Brain microvascular endothelial cell (primary cell): Measurements from ENCODE around the gene TPSB2.

Experiments used
- DNase-seq: peaks from one replicate; pipeline ENCODE4 v3.0.0-alpha.2; 2020
- H3K27ac ChIP-seq: fragments of 250-450 bp; sonication (Bioruptor Pico); 2 replicates; pipeline ENCODE4 v1.5.1; 2020; ENCODE audit warnings: mild to moderate bottlenecking, moderate library complexity
- H3K27me3 ChIP-seq: fragments of 250-450 bp; sonication (Bioruptor Pico); replicated peaks from 2 replicates; pipeline ENCODE4 v1.5.1; 2020; ENCODE audit warnings: mild to moderate bottlenecking
- H3K36me3 ChIP-seq: fragments of 250-450 bp; sonication (Bioruptor Pico); replicated peaks from 2 replicates; pipeline ENCODE4 v1.5.1; 2020; ENCODE audit warnings: mild to moderate bottlenecking
- H3K4me3 ChIP-seq: 2 replicates; pipeline ENCODE4 v1.5.1; 2011; ENCODE audit warnings: low read depth, mild to moderate bottlenecking, control low read depth, low read length, moderate library complexity
- CTCF ChIP-seq: IDR thresholded peaks from 2 replicates; pipeline ENCODE4 v1.5.1; 2011; ENCODE audit warnings: low read depth, mild to moderate bottlenecking, moderate library complexity, low read length, control low read depth, inconsistent platforms; ENCODE audit errors: missing control alignments
- in situ Hi-C: cut with HindIII; loops from 2 replicates; pipeline ENCODE4 v1.10.0; 2017; ENCODE audit warnings: low sequenced_read_pairs, low pct_ligation_motif_present

Gene TPSB2

GRCh38 chr16:1212616-1213194, 17.3 kb downstream of the TPSB2 start:
- H3K4me3 ChIP-seq: no peak overlapping the region
- H3K27me3 ChIP-seq: no peaks in the 10 kb centered on the region
- in situ Hi-C loops: no loop called here
- no peak overlapping the region for H3K27ac ChIP-seq
- peaks cover 8% of the 10 kb centered on the region for H3K36me3 ChIP-seq
- no peak for TF ChIP-seq CTCF
- no peak for DNase-seq

GRCh38 chr16:1211451-1212268, 18.3 kb downstream of the TPSB2 start:
- in situ Hi-C loops: no loop called here
- TF ChIP-seq CTCF: no peak
- H3K27me3 ChIP-seq: no peaks in the 10 kb centered on the region
- H3K27ac ChIP-seq: no peak overlapping the region
- no peak for DNase-seq
- peaks cover 6% of the 10 kb centered on the region for H3K36me3 ChIP-seq
- no peak overlapping the region for H3K4me3 ChIP-seq

GRCh38 chr16:1210461-1210860, 19.5 kb downstream of the TPSB2 start:
- H3K36me3 ChIP-seq: peaks cover 6% of the 10 kb centered on the region
- no peaks in the 10 kb centered on the region for H3K27me3 ChIP-seq
- no peak overlapping the region for H3K4me3 ChIP-seq
- no peak overlapping the region for H3K27ac ChIP-seq
- no peak for DNase-seq
- in situ Hi-C loops: no loop called here
- TF ChIP-seq CTCF: no peak

DNA sequence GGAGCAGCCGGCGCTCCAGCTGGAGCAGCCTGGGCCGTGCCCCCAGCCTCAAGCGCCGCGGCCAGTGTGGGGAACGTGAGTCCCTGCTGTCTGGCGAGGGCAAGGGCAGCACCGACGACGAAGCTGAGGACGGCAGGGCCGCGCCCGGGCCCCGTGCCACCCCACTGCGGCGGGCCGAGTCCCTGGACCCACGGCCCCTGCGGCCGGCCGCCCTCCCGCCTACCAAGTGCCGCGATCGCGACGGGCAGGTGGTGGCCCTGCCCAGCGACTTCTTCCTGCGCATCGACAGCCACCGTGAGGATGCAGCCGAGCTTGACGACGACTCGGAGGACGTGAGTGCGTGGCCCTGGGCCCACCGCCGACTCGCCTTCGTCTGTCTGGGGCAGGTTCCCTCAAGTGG, 20.9 kb downstream of the TPSB2 start:
- no peaks in the 10 kb centered on the region for H3K27me3 ChIP-seq
- H3K36me3 ChIP-seq: peaks cover 6% of the 10 kb centered on the region
- no peak for TF ChIP-seq CTCF
- DNase-seq: no peak
- H3K4me3 ChIP-seq: no peak overlapping the region
- no peak overlapping the region for H3K27ac ChIP-seq
- in situ Hi-C loops: no loop called here

DNA sequence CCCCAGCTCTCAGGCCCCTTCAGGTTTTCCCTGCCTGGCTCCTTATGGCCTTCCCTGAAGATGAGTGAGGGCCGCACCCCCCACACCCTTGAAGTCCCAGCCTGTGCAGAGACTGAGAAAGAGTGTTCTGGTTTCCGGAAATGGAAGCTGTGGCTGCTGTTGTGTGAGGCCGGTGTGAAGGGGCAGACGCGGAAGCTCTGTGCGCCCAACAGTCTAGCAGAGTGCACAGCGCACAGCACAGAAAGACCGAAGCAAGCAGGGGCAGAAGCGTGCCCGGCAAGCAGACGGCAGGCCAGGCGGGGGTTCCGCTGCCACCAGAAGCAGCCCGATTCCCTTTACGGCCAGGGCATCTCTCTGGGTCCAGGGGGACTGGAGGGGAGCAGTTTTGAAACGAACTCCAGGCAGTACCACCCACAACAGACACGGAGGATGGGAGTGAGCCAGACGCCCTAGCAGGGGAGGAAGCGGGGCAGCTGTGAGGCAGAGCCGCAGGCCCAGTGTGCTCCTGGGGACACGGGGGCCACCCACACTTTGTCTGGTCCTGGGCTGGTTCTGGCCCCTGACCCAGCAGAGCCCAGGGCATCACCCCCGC, 21.6 kb downstream of the TPSB2 start:
- in situ Hi-C loops: no loop called here
- no peak for DNase-seq

More for the DNA sequence above, 21.6 kb downstream of the TPSB2 start:
- H3K27me3 ChIP-seq: no peaks in the 10 kb centered on the region
- peaks cover 6% of the 10 kb centered on the region for H3K36me3 ChIP-seq
- TF ChIP-seq CTCF: no peak
- H3K27ac ChIP-seq: no peak overlapping the region
- H3K4me3 ChIP-seq: no peak overlapping the region
